Endothelial cell (in vitro differentiated cells): ENCODE results near the gene MGA. TPM values are rescaled to one million over a fixed set of nuclear protein-coding genes. Genes with fewer than 3 reads are reported as not detected.

ENCODE experiments used
- DNase-seq: peaks from one replicate; pipeline ENCODE4 v3.0.0; 2021; ENCODE audit warnings: low spot score
- H3K27ac Mint-ChIP-seq: one replicate; pipeline ENCODE4 v1.8.0; 2021; ENCODE audit warnings: mixed read lengths, inconsistent platforms; ENCODE audit not compliant: unreplicated experiment
- H3K27me3 Mint-ChIP-seq: one replicate; pipeline ENCODE4 v1.8.0; 2021; ENCODE audit warnings: mild to moderate bottlenecking, moderate library complexity, mixed read lengths, inconsistent platforms; ENCODE audit not compliant: unreplicated experiment
- H3K36me3 Mint-ChIP-seq: one replicate; pipeline ENCODE4 v1.8.0; 2021; ENCODE audit warnings: mild to moderate bottlenecking, low read depth, mixed read lengths, inconsistent platforms; ENCODE audit not compliant: unreplicated experiment
- H3K4me1 Mint-ChIP-seq: one replicate; pipeline ENCODE4 v1.8.0; 2021; ENCODE audit warnings: mild to moderate bottlenecking, mixed read lengths, inconsistent platforms; ENCODE audit not compliant: unreplicated experiment
- H3K4me3 Mint-ChIP-seq: one replicate; pipeline ENCODE4 v1.8.0; 2021; ENCODE audit warnings: mild to moderate bottlenecking, mixed read lengths, inconsistent platforms; ENCODE audit not compliant: unreplicated experiment
- H3K9me3 Mint-ChIP-seq: one replicate; pipeline ENCODE4 v1.8.0; 2021; ENCODE audit warnings: mixed read lengths, inconsistent platforms; ENCODE audit not compliant: unreplicated experiment
- CTCF ChIP-seq: fragments of 200-600 bp; sonication (generic); IDR thresholded peaks from one replicate; pipeline ENCODE4 v1.5.0; 2021; ENCODE audit warnings: antibody characterized with exemption; ENCODE audit not compliant: unreplicated experiment
- total RNA-seq: library from RNA; stranded (reverse); fragmentation: NEBNext Ultra II Directional; extraction: Animal tissue kit (Norgen Biotek cat#: 25700); gene quantifications from one replicate; pipeline ENCODE4 v1.2.1, GENCODE V29; 2021; ENCODE audit not compliant: unreplicated experiment

MGA gene
- total RNA-seq, 1 donor from 2014 or later: 48.0 TPM

GRCh38 chr15:41811432-41812195, 151.4 kb downstream of the MGA start:
- H3K4me1 Mint-ChIP-seq: peaks cover 30% of the 10 kb centered on the region
- peaks cover 35% of the 10 kb centered on the region for H3K36me3 Mint-ChIP-seq
- H3K9me3 Mint-ChIP-seq: no peaks in the 10 kb centered on the region
- no peak overlapping the region for H3K27ac Mint-ChIP-seq
- no peak overlapping the region for H3K4me3 Mint-ChIP-seq
- TF ChIP-seq CTCF: peak; percentile 69
- DNase-seq: peak; percentile 83
- peaks cover 6% of the 10 kb centered on the region for H3K27me3 Mint-ChIP-seq

- no peak overlapping the region for H3K4me3 Mint-ChIP-seq
- peaks cover 24% of the 10 kb centered on the region for H3K4me1 Mint-ChIP-seq
- H3K27ac Mint-ChIP-seq: no peak overlapping the region
- TF ChIP-seq CTCF: no peak
- no peak for DNase-seq
- peaks cover 47% of the 10 kb centered on the region for H3K36me3 Mint-ChIP-seq
- peaks cover 6% of the 10 kb centered on the region for H3K27me3 Mint-ChIP-seq
- H3K9me3 Mint-ChIP-seq: no peaks in the 10 kb centered on the region
Observed at GRCh38 chr15:41812820-41813375, 152.7 kb downstream of the MGA start.

GRCh38 chr15:41813426-41813825, 153.2 kb downstream of the MGA start:
- Mint-ChIP-seq H3K9me3 (no peaks in the 10 kb centered on the region), H3K4me1 (peaks cover 24% of the 10 kb centered on the region), H3K27ac (no peak overlapping the region), H3K36me3 (peaks cover 51% of the 10 kb centered on the region), H3K27me3 (peaks cover 8% of the 10 kb centered on the region), H3K4me3 (no peak overlapping the region)
- no peak for DNase-seq
- TF ChIP-seq CTCF: no peak

GRCh38 chr15:41814534-41814933, 154.3 kb downstream of the MGA start:
- Mint-ChIP-seq H3K4me1 (peaks cover 14% of the 10 kb centered on the region), H3K9me3 (no peaks in the 10 kb centered on the region), H3K27me3 (peaks cover 8% of the 10 kb centered on the region), H3K4me3 (no peak overlapping the region), H3K36me3 (peaks cover 52% of the 10 kb centered on the region), H3K27ac (no peak overlapping the region)
- no peak for DNase-seq
- TF ChIP-seq CTCF: no peak

GRCh38 chr15:41816788-41817187, 156.6 kb downstream of the MGA start:
- Mint-ChIP-seq H3K27me3 (peaks cover 11% of the 10 kb centered on the region), H3K4me3 (no peak overlapping the region), H3K36me3 (peaks cover 68% of the 10 kb centered on the region), H3K9me3 (no peaks in the 10 kb centered on the region), H3K27ac (no peak overlapping the region), H3K4me1 (peaks cover 3% of the 10 kb centered on the region)
- no peak for TF ChIP-seq CTCF
- DNase-seq: no peak
